HG02678 (cell line): ENCODE measurements around the gene C1orf232.
A peak's percentile ranks its signal among the peaks of the same experiment; 100 is the strongest.

Experiments
- ATAC-seq: cut with Tn5 transposase; IDR thresholded peaks from one replicate; pipeline ENCODE4 v1.9.1; 2021; ENCODE audit warnings: mild to moderate bottlenecking, moderate library complexity; ENCODE audit not compliant: unreplicated experiment

C1orf232 gene

GRCh38 chr1:26158271-26158907 lies 10.4 kb downstream of the C1orf232 start:
- ATAC-seq: no peak

GRCh38 chr1:26156285-26157038 lies 12.3 kb downstream of the C1orf232 start:
- ATAC-seq: no peak

- ATAC-seq: no peak
Observed at GRCh38 chr1:26155370-26156284, 13.1 kb downstream of the C1orf232 start.

- no peak for ATAC-seq
Observed at GRCh38 chr1:26154750-26155149, 14.0 kb downstream of the C1orf232 start.

GRCh38 chr1:26153966-26154532 lies 14.7 kb downstream of the C1orf232 start:
- ATAC-seq: no peak

GRCh38 chr1:26148887-26149286 lies 19.9 kb downstream of the C1orf232 start:
- ATAC-seq: no peak

- no peak for ATAC-seq
Observed at GRCh38 chr1:26145960-26146294, 22.8 kb downstream of the C1orf232 start.

GRCh38 chr1:26145041-26145959 lies 23.5 kb downstream of the C1orf232 start:
- ATAC-seq: peak; percentile 60

GRCh38 chr1:26142159-26142558 lies 26.6 kb downstream of the C1orf232 start:
- no peak for ATAC-seq

- no peak for ATAC-seq
Observed at GRCh38 chr1:26138974-26139558, 29.7 kb downstream of the C1orf232 start.

- ATAC-seq: no peak
Observed at GRCh38 chr1:26134466-26134865, 34.3 kb downstream of the C1orf232 start.

- no peak for ATAC-seq
Observed at GRCh38 chr1:26132834-26133167, 36.0 kb downstream of the C1orf232 start.

- ATAC-seq: no peak
Observed at GRCh38 chr1:26132128-26132833, 36.5 kb downstream of the C1orf232 start.

- ATAC-seq: no peak
Observed at GRCh38 chr1:26130695-26131094, 38.1 kb downstream of the C1orf232 start.

GRCh38 chr1:26129778-26130177 lies 39.0 kb downstream of the C1orf232 start:
- ATAC-seq: no peak

- ATAC-seq: no peak
Observed at GRCh38 chr1:26127235-26128163, 41.3 kb downstream of the C1orf232 start.

GRCh38 chr1:26126321-26127084 lies 42.3 kb downstream of the C1orf232 start:
- peak; percentile 83 for ATAC-seq

GRCh38 chr1:26125946-26126320 lies 42.8 kb downstream of the C1orf232 start:
- no peak for ATAC-seq
